COR-L47 (cell line): ENCODE measurements around the gene OPHN1.

Source experiments
- DNase-seq: peaks from one replicate; lab custom pipeline; 2025; lab: John Stamatoyannopoulos, UW

OPHN1 gene

DNA sequence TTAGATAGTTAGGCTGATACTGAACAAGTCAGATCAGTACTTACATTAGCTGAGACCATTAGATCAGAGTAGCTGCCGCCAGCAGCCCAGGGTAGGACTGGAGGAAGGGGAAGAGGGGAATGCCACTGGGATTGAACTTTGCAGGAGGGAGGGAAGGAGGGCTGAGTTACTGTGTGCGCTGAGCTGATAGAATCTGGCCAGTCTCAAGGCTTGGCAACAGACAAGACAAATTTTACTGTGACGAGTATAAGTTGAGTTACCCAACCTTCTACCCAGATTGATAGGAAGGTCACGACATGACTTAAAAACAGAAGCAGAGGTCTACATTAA, 372.1 kb downstream of the OPHN1 start:
- no peak for DNase-seq

DNA sequence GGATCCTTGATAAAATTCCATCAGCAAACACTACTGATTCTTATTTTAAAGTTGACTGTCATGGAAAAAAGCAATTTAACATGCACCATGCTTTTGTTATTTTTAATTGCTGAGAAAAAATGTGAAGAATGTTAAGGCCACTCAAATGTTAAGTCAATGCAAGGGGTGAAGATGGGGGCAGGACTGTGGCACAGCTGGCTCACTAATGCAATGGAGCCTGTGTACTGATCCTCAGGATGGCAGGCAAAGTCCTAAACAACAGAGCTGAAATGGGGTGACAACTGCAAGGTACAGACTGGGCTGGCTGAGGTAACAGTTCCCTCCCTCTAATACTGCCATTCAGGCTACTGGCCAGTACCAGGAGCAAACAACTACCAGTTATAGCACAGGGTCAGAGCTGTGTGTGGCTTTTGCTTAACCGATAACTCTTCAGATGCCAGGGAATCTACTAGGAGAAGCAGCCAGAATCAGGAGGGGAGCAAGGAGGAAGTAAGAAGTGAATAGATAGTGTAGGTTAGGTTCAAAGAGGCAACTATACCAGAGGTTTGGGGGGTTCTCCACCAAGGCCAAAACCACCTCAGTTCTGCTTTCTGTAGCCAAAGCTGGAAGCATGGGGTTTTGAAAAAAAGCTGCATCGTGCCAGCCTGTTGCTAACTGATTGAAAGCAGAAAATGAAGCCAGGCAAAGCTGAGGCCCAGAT, 372.6 kb downstream of the OPHN1 start:
- DNase-seq, result no peak

DNA sequence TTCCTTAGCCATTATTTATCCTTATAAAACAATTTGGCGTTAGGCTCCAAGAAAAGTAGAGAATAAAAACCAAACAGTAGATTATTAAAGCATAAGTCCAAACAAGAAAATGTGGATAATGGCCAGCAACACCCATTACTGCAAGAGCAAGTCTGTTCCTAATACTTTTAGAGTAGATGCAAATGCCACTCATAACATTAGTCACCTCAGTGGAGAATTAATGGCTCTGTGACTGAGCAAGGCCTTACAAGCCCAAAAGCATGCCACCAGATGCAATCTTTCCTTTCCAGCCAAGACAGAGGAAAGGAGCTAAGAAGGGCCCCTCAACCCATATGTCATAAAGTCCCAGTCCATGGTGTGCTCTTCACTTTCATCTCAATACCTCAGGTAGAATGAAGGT, 373.8 kb downstream of the OPHN1 start:
- no peak for DNase-seq

DNA sequence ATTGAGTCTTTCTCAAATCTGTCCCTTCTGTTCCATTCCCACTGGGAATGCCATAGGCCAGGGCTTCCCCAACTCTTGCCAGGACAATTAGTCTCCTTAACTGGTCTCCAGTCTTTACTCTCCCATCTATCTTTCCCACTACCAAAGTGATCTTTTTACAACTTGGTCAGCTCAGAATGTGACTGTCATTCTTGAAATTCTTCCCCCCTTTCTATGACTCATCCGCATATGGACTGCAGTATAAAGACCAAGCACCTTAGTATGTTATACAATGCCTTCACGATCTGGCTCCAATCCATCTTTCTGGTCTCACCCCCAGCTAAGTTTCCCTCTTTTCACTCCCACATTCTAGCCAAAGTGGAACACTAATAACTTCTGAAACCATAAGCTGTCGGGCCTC, 383.8 kb downstream of the OPHN1 start:
- no peak for DNase-seq

DNA sequence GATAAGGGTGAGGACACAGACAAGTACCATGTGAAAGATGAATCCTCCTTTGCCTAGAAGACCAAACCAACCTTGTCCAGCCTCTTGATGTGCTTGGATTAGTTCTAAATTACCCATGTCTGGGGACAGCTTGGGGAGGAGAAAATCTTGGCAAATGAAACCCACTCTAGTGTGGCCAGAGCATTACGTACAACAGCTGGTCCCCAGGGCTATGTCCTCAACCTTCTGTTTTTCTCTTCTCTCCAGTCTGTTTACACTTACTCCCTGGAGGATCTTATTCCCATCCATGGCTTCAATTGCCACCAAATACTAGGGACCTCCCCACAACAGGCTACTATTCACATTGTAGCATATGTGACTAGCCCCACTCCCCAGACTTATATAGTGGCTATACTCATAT, 384.5 kb downstream of the OPHN1 start:
- no peak for DNase-seq

DNA sequence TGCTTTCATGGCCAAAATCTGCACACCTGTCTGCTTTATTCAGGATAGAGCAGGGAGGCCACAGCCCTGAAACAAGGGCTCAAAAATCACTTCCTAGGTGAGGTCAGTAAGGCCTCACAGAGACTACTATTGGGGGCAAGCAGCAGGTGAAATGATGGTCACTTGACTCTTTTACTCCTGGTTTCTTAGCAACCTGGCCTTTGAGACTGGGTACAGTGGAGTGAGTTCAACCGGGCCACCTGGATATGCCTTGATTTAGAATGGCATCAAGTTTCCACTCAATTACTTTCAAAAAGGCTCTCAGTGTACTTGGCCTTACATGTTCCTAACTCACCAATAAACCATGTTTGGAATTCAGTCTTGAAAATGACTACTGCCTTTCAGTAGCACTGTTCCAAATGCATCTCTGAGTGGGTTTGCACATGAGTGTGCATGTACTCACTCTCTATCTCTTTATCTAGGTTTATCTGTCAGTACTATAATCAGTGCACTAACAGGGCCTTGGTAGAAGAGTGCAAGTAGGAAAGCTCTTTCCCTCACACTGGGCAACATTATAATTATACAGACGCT, 388.2 kb downstream of the OPHN1 start:
- no peak for DNase-seq

DNA sequence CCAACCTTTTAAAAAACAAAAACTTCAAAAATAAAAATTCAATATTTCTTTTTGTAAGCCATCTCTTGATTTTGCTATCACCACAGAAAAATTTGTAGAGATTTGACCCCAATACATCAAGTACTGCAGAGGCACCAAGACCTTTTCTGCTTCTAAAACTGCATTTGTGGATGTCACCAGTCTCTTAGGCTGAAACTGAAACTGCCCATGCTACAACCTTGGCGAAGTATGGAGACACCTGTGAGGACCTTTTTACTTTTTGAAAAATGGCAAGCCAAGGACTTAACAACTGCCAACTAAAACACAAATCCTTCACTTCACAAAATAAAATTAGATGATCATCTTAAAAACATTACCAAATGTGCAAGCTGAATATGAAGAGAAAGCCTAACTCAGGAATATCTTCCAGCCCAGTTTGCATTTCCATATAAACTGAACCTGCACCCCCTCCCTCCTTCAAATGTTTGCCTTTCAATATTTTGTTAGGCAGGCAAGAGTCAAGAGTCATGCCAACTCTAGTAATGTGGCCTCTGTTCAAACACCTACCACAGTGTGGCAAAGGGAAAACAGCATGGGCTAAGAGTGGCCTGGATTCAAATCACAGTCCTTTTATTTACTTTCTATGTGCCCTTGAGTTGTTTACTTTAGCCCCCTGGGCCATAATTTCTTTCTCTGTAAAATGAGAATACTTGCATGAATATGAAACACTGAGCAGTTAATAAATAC, 389.4 kb downstream of the OPHN1 start:
- no peak for DNase-seq

DNA sequence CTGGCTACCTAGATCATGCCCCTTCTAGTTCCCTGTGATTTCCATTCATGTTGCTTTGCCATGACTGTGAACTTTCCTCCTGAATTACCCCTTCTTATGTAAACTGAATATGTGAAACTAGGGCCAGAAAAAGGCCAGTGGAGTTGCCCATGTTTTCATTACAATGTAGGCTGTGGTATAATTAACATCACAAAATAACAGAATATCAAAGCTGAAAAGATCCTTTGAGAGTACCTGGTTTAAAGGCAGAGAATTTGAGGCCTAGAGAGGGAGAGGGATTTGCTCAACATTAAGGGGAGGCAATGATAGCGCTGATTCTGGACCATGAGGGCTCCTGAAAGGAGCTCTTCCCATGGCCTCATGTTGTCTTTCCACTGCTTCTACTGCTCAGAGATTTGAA, 392.2 kb downstream of the OPHN1 start:
- DNase-seq, result no peak

DNA sequence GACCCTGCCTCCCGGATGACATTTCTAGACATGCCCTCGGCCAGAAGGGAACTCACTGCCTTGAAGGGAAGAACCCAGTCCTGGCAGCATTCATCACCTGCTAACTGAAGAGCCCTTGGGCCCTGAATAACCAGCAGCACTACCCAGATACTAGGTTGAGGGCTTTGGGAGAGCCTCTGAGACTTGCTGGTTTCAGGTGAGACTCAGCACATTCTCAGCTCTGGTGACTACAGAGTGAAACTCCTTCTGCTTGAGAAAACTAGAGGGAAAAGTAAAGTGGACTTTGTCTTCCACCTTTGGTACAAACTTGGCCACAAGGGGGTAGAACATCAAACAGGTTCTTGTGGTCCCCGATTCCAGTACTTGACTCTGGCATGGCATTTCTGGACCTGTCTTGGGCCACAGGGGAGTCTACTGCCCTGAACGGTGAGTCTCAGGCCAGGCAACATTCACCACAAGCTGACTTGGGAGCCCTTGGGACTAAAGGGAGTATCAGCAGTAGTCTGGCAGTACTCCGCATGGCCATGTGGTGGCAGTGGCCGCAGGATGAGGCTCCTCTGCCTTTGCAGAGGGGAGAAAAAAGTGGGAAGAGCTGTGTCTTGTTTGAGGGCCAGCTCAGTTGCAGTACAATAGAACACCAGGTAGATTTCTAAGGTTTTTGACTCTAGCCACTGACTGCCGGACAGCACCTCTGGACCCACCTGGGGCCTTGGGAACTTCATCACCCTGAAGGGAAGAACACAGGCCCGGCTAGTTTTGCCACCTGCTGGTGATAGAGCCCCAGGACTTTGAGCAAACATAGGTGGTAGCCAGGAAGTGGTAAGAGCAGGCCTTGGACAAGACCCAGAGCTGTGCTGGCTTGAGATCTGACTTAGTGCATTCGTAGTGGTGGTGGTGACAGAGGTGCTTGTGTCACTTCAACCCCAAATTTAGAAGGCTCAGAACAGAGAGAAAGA, 414.8 kb downstream of the OPHN1 start:
- DNase-seq, result no peak

DNA sequence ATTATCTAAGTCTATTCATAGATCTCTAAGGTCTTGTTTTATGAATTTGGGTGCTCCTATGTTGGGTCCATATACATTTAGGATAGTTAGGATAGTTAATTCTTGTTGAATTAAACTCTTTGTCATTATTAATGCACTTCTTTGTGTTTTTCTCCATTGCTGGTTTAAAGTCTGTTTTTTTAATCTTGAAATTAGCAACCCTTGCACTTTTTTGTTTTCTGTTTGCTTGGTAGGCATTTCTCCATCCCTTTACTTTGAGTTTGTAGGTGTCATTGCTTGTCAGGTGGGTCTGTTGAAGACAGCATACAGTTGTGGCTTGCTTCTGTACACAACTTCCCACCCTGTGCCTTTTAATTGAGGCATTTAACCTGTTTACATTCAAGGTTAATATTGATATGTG, 434.8 kb downstream of the OPHN1 start:
- DNase-seq, result no peak
